Right ventricle myocardium inferior (tissue), 1 donor: Measurements from ENCODE around the gene OAT. TPM values are rescaled to one million over a fixed set of nuclear protein-coding genes. Genes with fewer than 3 reads are reported as not detected.
A peak's percentile ranks its signal among the peaks of the same experiment; 100 is the strongest.

Experiments used
- ATAC-seq: fragments of 200-7000 bp; cut with Tn5 transposase; one replicate; pipeline ENCODE4 v1.9.1; 2020; ENCODE audit warnings: mild to moderate bottlenecking, moderate library complexity
- DNase-seq: peaks from one replicate; pipeline ENCODE4 v3.0.0; 2021; ENCODE audit errors: missing footprints
- intact Hi-C: fragments of 100-400 bp; cut with DNase I; formaldehyde crosslinking; loops from one replicate; pipeline ENCODE4 v1.11.0; 2022
- long read RNA-seq: library from polyadenylated mRNA; unstranded; transcript quantifications from one replicate; pipeline ENCODE4 v2.0.0, GENCODE V29; 2021
- total RNA-seq: library from RNA; stranded (reverse); fragmentation: NEBNext Ultra II Directional; extraction: Animal tissue kit (Norgen Biotek cat#: 25700); gene quantifications from one replicate; pipeline ENCODE4 v1.2.1, GENCODE V29; 2021
- donor health status: DM: no; HTN: yes; CAD: no; lungs with severe emphysema.

Gene OAT
- 27.3 TPM for total RNA-seq
- long read RNA-seq, transcript OAT-201 (10 exons, 2,048 nt) = major isoform, 21 of 24 reads
- long read RNA-seq, partial matches to known transcripts = 2 of 24 reads
- long read RNA-seq, other reads (novel, unspliced or antisense) = 1 of 24 reads

GRCh38 chr10:124418726-124419501 is at the start of gene OAT:
OAT (minus strand) TSS chr10:124418923; CDS start chr10:124412171, 6,752 bp downstream.
- ATAC-seq (peak; percentile 98), DNase-seq (peak; percentile 98)
- intact Hi-C loops = loop anchor here (1.0 kb wide), 1 partner anchor 106 kb away; no protein-coding TSS in a partner anchor

GRCh38 chr10:124467165-124467564 is 48.4 kb upstream of the OAT start:
- intact Hi-C loops = no loop called here
- ATAC-seq = no peak
- no peak for DNase-seq

GRCh38 chr10:124465777-124466488 is 47.2 kb upstream of the OAT start:
- intact Hi-C loops = no loop called here
- no peak for ATAC-seq
- no peak for DNase-seq

- intact Hi-C loops = no loop called here
- no peak for DNase-seq
- ATAC-seq = no peak
Observed at GRCh38 chr10:124465003-124465776, 46.5 kb upstream of the OAT start.

- intact Hi-C loops = no loop called here
- no peak for DNase-seq
- ATAC-seq = no peak
Observed at GRCh38 chr10:124464028-124464965, 45.6 kb upstream of the OAT start.

GRCh38 chr10:124462348-124462695 is 43.6 kb upstream of the OAT start:
- ATAC-seq (no peak), DNase-seq (no peak)
- intact Hi-C loops = no loop called here

- peak; percentile 98 for ATAC-seq
- DNase-seq = peak; percentile 96
- intact Hi-C loops = no loop called here
Observed at GRCh38 chr10:124461642-124462347, 43.1 kb upstream of the OAT start, which contains the start of gene LHPP. LHPP (plus strand) TSS chr10:124461823; CDS start chr10:124461863, 40 bp downstream.

- intact Hi-C loops = no loop called here
- ATAC-seq (no peak), DNase-seq (no peak)
Observed at GRCh38 chr10:124460144-124460543, 41.4 kb upstream of the OAT start.

GRCh38 chr10:124459395-124459794 is 40.7 kb upstream of the OAT start:
- no peak for DNase-seq
- intact Hi-C loops = no loop called here
- ATAC-seq = no peak

GRCh38 chr10:124458889-124459288 is 40.2 kb upstream of the OAT start:
- no peak for ATAC-seq
- DNase-seq = no peak
- intact Hi-C loops = no loop called here

GRCh38 chr10:124458473-124458872 is 39.8 kb upstream of the OAT start:
- ATAC-seq (no peak), DNase-seq (no peak)
- intact Hi-C loops = no loop called here

GRCh38 chr10:124455441-124455840 is 36.7 kb upstream of the OAT start:
- no peak for ATAC-seq
- intact Hi-C loops = no loop called here
- no peak for DNase-seq

GRCh38 chr10:124453960-124454610 is 35.4 kb upstream of the OAT start:
- ATAC-seq = no peak
- no peak for DNase-seq
- intact Hi-C loops = no loop called here

- ATAC-seq (no peak), DNase-seq (no peak)
- intact Hi-C loops = no loop called here
Observed at GRCh38 chr10:124451276-124451675, 32.6 kb upstream of the OAT start.

GRCh38 chr10:124450783-124451057 is 32.0 kb upstream of the OAT start:
- no peak for ATAC-seq
- no peak for DNase-seq
- intact Hi-C loops = no loop called here

- ATAC-seq (no peak), DNase-seq (no peak)
- intact Hi-C loops = no loop called here
Observed at GRCh38 chr10:124450012-124450782, 31.5 kb upstream of the OAT start, which contains the start of gene NKX1-2. NKX1-2 (minus strand) TSS chr10:124450035; CDS start chr10:124449943, 92 bp downstream.
